ENCODE results near the gene CNTN4.

CNTN4 gene

DNA sequence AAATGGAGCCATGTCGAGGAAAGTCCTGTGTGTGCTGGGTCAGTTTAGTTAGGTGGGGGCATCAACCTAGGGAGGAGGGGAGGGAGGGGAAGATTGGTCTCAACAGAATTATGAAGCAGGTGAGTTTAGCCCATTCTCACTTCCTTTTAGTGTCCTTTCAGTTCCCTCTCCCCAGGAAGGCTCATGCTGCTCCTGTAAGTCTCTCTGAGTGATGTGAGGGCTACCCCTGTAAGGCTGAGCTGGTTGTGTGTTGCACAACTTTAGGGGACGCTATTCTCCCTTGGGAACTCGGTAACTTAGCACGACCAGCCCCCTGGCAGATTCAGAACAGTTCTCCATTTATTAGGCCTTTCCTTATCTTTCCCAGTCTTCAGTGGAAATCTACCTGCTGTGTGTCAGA, 990.4 kb downstream of the CNTN4 start:
- Histone ChIP-seq H3K27me3 (ENCODE audit: insufficient read depth, poor library complexity, severe bottlenecking) (no peaks in the 10 kb centered on the region), H3K27ac (replicated peaks) (no peak overlapping the region), H3K4me3 (replicated peaks; ENCODE audit: insufficient read depth, low read length) (no peak overlapping the region)
- DNase-seq (ENCODE audit: low read depth in 1 of 2, low spot score in 1 of 2): peak in 1 of 2 experiments; percentile 21
- TF ChIP-seq, protein P1, sequence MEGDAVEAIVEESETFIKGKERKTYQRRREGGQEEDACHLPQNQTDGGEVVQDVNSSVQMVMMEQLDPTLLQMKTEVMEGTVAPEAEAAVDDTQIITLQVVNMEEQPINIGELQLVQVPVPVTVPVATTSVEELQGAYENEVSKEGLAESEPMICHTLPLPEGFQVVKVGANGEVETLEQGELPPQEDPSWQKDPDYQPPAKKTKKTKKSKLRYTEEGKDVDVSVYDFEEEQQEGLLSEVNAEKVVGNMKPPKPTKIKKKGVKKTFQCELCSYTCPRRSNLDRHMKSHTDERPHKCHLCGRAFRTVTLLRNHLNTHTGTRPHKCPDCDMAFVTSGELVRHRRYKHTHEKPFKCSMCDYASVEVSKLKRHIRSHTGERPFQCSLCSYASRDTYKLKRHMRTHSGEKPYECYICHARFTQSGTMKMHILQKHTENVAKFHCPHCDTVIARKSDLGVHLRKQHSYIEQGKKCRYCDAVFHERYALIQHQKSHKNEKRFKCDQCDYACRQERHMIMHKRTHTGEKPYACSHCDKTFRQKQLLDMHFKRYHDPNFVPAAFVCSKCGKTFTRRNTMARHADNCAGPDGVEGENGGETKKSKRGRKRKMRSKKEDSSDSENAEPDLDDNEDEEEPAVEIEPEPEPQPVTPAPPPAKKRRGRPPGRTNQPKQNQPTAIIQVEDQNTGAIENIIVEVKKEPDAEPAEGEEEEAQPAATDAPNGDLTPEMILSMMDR (IDR thresholded peaks at IDR 0.05; ENCODE audit: insufficient read depth, low read length): no peak
- no peak for TF ChIP-seq POLR2AphosphoS5 (IDR thresholded peaks at IDR 0.05; ENCODE audit: low read depth)
- TF ChIP-seq, protein P2, sequence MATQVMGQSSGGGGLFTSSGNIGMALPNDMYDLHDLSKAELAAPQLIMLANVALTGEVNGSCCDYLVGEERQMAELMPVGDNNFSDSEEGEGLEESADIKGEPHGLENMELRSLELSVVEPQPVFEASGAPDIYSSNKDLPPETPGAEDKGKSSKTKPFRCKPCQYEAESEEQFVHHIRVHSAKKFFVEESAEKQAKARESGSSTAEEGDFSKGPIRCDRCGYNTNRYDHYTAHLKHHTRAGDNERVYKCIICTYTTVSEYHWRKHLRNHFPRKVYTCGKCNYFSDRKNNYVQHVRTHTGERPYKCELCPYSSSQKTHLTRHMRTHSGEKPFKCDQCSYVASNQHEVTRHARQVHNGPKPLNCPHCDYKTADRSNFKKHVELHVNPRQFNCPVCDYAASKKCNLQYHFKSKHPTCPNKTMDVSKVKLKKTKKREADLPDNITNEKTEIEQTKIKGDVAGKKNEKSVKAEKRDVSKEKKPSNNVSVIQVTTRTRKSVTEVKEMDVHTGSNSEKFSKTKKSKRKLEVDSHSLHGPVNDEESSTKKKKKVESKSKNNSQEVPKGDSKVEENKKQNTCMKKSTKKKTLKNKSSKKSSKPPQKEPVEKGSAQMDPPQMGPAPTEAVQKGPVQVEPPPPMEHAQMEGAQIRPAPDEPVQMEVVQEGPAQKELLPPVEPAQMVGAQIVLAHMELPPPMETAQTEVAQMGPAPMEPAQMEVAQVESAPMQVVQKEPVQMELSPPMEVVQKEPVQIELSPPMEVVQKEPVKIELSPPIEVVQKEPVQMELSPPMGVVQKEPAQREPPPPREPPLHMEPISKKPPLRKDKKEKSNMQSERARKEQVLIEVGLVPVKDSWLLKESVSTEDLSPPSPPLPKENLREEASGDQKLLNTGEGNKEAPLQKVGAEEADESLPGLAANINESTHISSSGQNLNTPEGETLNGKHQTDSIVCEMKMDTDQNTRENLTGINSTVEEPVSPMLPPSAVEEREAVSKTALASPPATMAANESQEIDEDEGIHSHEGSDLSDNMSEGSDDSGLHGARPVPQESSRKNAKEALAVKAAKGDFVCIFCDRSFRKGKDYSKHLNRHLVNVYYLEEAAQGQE (IDR thresholded peaks at IDR 0.05; ENCODE audit: insufficient replicate concordance, low read depth): no peak
- TF ChIP-seq GABPA (IDR thresholded peaks at IDR 0.05; ENCODE audit: low read depth): no peak
- TF ChIP-seq SPI1 (IDR thresholded peaks at IDR 0.05; ENCODE audit: borderline replicate concordance, low read depth): no peak

DNA sequence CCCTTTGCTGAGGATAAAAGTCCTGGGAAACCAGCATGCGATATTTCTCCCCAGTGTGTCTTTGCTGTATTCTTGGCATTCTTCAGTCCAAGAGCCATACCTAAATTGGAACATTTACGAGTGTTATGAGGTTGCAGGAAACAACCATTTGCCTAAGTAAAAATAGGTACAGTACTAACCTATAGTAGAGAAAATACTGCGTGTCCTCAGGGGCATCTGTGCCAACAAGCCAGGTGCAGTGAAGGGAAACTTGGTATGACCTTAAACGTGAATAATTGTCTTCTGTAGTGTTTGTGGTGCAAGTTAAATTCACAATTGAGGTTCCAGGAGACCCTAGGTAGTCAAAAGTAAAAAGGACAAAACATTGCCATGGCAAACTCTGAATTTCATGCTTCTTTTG, 999.3 kb downstream of the CNTN4 start:
- no peak for TF ChIP-seq POLR2AphosphoS5 (IDR thresholded peaks at IDR 0.05; ENCODE audit: low read depth)
- TF ChIP-seq SPI1 (IDR thresholded peaks at IDR 0.05; ENCODE audit: borderline replicate concordance, low read depth): no peak
- TF ChIP-seq GABPA (IDR thresholded peaks at IDR 0.05; ENCODE audit: low read depth): no peak
- TF ChIP-seq, protein P1 (IDR thresholded peaks at IDR 0.05; ENCODE audit: insufficient read depth, low read length): no peak
- TF ChIP-seq, protein P2 (IDR thresholded peaks at IDR 0.05; ENCODE audit: insufficient replicate concordance, low read depth): no peak
- Histone ChIP-seq H3K27me3 (ENCODE audit: insufficient read depth, poor library complexity, severe bottlenecking) (no peaks in the 10 kb centered on the region), H3K4me3 (replicated peaks; ENCODE audit: insufficient read depth, low read length) (no peak overlapping the region), H3K27ac (replicated peaks) (no peak overlapping the region)
- DNase-seq (ENCODE audit: low read depth in 1 of 2, low spot score in 1 of 2): no peak

DNA sequence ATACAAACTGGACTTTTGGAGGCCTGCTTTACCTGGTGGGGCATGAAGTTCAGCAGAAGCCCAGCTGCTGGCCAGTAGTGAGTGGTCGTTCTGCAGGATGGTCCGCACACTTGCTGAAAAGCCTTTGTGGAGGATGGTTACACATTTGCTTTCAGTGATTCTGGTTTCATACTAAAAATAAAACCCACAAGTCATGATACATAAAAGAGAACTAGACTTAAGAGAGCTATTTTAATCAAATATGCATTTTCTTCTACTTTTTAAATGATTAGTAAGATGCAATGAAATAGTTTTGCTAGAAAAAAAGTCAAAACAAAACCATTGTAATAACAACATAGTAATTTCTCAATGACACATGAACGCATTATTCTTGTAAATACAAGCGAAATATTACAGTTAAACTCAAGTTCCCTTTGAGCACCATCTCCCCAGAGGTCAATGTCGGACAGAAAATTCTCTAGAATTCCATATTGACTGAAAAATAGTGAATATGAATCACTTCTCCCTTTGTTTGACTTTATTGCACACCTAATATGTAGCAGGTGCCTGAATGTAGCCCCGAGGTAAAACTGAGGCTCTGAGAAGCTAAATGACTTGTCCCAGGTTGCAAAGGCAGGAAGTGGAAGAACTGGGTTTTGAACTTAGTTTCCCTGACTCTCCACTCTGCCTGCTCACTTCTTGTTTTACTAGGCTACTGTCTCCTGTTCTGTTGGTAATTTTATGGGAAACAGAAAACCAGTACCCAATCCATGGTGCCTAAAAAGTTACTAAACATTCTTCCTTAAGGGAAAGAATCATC, 1003.2 kb downstream of the CNTN4 start:
- DNase-seq (ENCODE audit: low read depth in 1 of 2, low spot score in 1 of 2): no peak
- Histone ChIP-seq H3K4me3 (replicated peaks; ENCODE audit: insufficient read depth, low read length) (no peak overlapping the region), H3K27me3 (ENCODE audit: insufficient read depth, poor library complexity, severe bottlenecking) (no peaks in the 10 kb centered on the region), H3K27ac (replicated peaks) (no peak overlapping the region)
- TF ChIP-seq POLR2AphosphoS5 (IDR thresholded peaks at IDR 0.05; ENCODE audit: low read depth) (no peak), GABPA (IDR thresholded peaks at IDR 0.05; ENCODE audit: low read depth) (no peak), SPI1 (IDR thresholded peaks at IDR 0.05; ENCODE audit: borderline replicate concordance, low read depth) (no peak)
- TF ChIP-seq, protein P2 (IDR thresholded peaks at IDR 0.05; ENCODE audit: insufficient replicate concordance, low read depth): no peak
- TF ChIP-seq, protein P1 (IDR thresholded peaks at IDR 0.05; ENCODE audit: insufficient read depth, low read length): no peak
